Inferior parietal cortex (tissue), 1 donor: ENCODE measurements around the gene HTR3C.

Experiments
- DNase-seq: peaks from one replicate; pipeline ENCODE4 v3.0.0-alpha.2; 2016; ENCODE audit errors: extremely low spot score

HTR3C gene

DNA sequence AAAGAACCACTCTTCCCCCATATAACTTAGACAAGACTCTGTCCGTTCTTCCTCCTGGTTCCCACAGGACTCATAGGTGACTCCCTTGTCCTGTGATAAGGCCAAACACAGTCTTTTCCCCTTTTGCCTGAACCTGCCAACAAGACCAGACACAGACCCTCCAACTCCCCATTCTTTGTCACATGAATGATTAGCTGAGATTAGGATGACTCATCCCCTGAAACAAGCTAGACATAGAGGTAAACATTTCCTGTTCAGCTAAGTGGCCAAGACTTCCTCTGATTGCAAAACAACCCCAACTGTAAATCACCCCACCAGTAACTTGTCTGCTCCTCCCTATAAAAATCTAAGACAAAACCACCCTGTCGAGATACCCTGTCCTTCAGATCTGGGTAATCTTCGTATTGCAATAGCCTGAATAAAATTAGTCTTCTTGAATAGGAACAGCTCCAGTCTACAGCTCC lies 32.6 kb downstream of the HTR3C start:
- DNase-seq = no peak

DNA sequence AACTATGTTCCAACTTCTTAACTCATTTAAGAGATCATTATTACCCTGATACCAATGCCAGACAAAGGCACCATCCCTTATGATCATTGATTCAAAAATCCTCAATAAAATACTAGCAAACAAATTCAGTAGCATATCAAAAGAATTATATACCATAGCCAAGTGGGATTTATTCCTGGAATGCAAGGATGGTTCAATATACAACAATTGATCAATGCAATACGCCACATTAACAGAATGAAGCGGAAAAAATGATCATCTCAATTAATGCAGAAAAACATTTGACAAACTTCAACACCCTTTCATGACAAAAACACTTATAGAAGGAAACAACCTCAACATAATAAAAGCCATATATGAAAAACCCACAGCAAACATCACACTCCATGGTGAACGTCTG lies 39.4 kb downstream of the HTR3C start:
- DNase-seq = no peak

DNA sequence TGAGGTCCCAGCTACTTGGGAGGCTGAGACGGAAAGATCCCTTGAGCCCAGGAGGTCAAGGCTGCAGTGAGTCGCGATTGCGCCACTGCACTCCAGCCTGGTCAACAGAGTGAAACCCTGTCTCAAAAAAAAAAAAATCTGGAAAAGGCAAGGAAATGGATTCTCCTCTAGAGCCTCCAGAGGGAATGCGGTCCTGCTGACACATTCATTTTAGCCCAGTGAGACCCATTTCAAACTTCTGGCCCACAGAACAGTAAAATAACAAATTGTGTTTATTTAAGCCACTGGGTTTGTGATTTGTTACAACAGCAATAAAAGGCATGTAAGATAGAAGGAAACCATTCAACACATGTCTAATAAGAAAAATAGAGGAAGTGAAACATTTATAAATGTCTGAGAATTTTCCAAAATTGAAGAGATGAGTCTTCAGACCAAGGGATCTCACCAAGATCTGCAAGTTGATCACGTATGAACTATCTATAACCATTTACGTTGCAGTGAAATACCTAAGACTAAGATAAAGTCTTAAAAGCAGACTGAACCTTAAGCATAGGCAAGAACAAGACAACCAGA lies 44.0 kb downstream of the HTR3C start, which contains the start of gene HTR3E:
TSS of gene HTR3E (plus strand) at position 254 of the 573 bp plus-strand sequence. CDS start 466 bp downstream, outside the sequence.
- no peak for DNase-seq

DNA sequence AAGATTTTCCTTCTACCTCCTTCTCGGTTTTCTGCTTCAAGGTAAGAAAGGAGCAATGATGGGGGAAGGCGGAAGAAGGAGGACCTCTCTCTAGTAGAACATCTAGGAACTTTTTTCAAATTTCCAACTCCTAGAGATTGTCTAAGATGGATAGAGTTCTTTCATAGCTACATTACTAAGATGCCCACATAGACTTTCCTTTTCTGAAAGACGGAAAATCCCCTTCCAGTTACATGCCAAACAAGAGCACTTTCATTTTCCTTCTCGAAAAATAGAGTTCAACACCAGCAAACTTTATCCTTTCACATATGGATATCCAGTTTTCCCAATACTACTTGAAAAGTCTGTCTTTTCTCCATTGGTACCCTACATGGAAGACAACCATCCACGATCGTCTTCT lies 44.7 kb downstream of the HTR3C start:
- no peak for DNase-seq

DNA sequence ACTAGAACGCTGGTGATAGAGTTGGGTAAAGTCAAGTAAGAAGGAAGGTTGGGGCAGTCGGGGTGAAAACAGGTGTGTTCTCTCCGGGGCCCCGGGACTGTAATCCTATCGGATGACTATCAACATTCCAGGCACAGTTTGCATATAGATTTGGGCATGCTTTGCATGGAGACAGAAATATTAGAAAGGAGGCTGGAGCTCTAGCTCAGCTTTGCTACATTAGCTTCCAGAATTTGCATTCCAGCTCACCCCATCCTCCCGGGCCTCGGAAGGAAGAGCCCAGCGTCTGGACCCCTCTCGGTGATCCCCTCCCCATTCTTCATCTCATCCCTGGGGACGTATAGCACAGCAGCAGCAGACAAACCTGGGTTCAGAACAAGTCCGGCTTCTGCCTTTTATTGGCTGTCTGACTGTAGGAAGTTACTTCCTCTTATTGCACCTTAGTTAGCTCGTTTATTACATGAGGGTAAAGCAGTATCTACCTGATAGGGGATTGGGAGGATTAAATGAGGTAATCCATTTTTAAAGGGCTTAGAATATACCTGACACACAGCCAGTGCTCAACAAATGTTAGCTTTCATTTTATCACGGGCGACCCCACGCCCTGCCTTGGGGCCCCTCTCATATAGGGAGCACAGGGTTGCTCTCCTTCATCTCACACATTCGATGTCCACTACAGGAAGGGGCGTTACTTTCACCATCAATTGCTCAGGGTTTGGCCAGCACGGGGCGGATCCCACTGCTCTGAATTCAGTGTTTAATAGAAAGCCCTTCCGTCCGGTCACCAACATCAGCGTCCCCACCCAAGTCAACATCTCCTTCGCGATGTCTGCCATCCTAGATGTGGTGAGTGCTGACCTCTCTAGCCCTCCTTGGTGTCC lies 47.2 kb downstream of the HTR3C start:
- DNase-seq = no peak
